Skeletal muscle satellite cell (primary cell): ENCODE data around the gene KLHDC10.
"Not testable (repeated sequence)": the region's sequence is repeated elsewhere in the genome, so short reads cannot be mapped to it uniquely, and the experiment has no call there.

Experiments used
- H3K27me3 ChIP-seq: 2 replicates; pipeline ENCODE4 v1.7.0; 2013; ENCODE audit warnings: low read length; ENCODE audit not compliant: control insufficient read depth, insufficient read depth
- H3K36me3 ChIP-seq: 2 replicates; pipeline ENCODE4 v1.7.0; 2013; ENCODE audit warnings: mild to moderate bottlenecking, control low read depth, low read length; ENCODE audit not compliant: insufficient read depth
- H3K4me1 ChIP-seq: 2 replicates; pipeline ENCODE4 v1.7.0; 2013; ENCODE audit warnings: low read length; ENCODE audit not compliant: control insufficient read depth, insufficient read depth
- H3K4me2 ChIP-seq: 2 replicates; pipeline ENCODE4 v1.7.0; 2013; ENCODE audit warnings: mild to moderate bottlenecking, low read length
- H3K4me3 ChIP-seq: 2 replicates; pipeline ENCODE4 v1.7.0; 2013; ENCODE audit warnings: low read length
- H3K9ac ChIP-seq: 2 replicates; pipeline ENCODE4 v1.7.0; 2013; ENCODE audit warnings: mild to moderate bottlenecking, low read depth, low read length, moderate library complexity
- H3K9me3 ChIP-seq: replicated peaks from 2 replicates; pipeline ENCODE4 v1.7.0; 2013; ENCODE audit warnings: mild to moderate bottlenecking, control low read depth, low read length

KLHDC10 gene

DNA sequence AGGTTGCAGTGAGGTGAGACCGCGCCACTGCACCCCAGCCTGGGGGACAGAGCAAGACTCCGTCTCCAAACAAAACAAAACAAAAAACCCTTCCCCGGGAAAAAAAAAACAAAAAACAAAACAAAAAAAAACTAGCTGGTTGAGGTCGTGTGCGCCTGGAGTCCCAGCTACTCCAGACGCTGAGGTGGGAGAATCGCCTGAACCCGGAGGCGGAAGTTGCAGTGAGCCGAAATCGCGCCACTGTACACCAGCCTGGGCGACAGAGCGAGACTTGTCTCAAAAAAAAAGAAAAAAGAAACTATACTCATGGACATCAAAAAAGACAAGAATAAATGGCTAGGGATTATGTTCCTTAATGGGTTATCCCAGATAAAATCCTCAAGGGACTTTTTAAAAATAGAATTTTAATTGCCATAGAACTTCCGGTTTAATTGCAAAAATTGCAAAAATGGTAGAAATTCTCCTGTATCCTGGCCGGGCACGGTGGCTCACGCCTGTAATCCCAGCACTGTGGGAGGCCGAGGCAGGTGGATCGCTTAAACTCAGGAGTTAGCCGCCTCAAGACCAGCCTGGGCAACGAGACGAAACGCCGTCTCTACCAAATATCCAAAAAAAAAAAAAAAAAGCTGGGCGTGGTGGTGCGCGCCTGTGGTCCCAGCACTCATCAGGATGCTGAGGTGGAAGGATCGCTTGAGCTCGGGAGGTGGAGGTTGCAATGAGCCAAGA is 37.8 kb downstream of the KLHDC10 start:
- H3K9ac ChIP-seq: no peak overlapping the region
- H3K4me1 ChIP-seq: no peaks in the 10 kb centered on the region
- H3K4me3 ChIP-seq: no peak overlapping the region
- H3K4me2 ChIP-seq: no peak overlapping the region
- H3K27me3 ChIP-seq: no peaks in the 10 kb centered on the region
- H3K9me3 ChIP-seq: no peaks in the 10 kb centered on the region
- H3K36me3 ChIP-seq: no peaks in the 10 kb centered on the region

DNA sequence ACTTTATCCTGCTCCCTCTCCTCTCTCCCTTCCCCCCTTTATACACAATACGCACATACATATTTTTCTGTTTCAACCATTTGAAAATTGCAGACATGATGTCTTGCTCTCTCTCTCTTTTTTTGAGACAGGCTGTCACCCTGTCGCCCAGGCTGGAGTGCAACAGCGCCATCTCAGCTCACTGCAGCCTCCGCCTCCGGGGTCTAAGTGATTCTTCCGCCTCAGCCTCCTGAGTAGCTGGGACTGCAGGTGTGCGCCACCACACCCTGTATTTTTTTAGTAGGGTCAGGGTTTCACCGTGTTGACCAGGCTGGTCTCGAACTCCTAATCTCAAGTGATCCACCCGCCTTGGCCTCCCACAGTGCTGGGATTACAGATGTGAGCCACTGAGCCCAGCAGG is 38.5 kb downstream of the KLHDC10 start:
- Histone ChIP-seq H3K27me3 (no peaks in the 10 kb centered on the region), H3K9ac (no peak overlapping the region), H3K36me3 (no peaks in the 10 kb centered on the region), H3K4me2 (no peak overlapping the region), H3K4me3 (no peak overlapping the region), H3K9me3 (no peaks in the 10 kb centered on the region), H3K4me1 (no peaks in the 10 kb centered on the region)

DNA sequence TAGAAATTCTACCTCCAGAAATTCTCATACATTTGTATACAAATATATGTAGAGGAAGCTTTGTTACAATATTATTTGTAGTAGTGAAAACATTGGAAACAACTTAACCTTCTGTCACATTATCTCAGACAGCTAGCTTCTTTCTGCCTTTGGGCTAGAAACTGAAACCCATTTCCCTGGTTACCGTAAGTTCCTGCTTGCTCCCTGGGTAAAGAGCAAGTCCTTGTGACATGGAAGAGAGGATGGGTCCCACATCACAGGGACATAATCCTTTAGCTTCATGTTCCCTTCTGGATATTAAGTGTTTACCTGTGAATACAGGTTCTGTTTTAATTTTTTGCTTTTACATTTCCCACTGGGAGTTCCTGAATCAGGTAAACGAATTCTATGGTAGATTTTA is 41.8 kb downstream of the KLHDC10 start:
- no peak overlapping the region for H3K4me3 ChIP-seq
- no peaks in the 10 kb centered on the region for H3K9me3 ChIP-seq
- H3K4me1 ChIP-seq: no peaks in the 10 kb centered on the region
- H3K4me2 ChIP-seq: no peak overlapping the region
- no peak overlapping the region for H3K9ac ChIP-seq
- no peaks in the 10 kb centered on the region for H3K27me3 ChIP-seq
- H3K36me3 ChIP-seq: no peaks in the 10 kb centered on the region

DNA sequence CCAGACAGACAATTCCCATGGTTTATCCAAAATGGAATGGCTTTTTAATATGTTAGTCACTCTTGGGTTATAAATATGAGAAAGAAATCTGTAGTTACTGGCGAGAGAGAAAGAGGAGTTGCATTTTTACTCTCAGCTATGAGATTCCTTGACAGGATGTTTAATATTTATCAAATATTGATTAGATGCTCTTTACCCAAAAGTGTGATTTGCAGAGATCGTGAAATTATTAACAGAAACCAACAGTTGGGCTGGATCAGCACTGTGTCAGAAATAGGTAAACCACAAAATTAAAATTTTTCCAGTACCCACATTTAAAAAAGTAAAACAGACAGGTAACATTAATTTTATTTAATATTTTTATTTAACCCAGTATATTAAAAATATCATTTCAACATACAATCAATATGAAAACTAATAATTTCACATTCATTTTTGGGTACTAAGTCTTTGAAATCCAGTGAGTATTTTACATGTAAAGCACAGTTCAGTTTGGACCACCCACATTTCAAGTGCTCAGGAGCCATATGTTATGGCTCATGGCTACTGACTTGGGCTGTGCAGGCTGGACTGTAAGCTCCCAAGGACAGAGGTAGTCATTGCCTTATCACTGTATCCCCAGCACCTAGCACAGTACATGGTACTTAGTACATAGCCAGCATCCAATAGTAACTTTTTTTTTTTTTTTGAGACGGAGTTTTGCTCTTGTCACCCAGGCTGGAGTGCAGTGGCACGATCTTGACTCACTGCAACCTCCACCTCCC is 42.5 kb downstream of the KLHDC10 start:
- H3K4me3 ChIP-seq: no peak overlapping the region
- H3K36me3 ChIP-seq: no peaks in the 10 kb centered on the region
- H3K27me3 ChIP-seq: no peaks in the 10 kb centered on the region
- no peaks in the 10 kb centered on the region for H3K4me1 ChIP-seq
- no peak overlapping the region for H3K9ac ChIP-seq
- H3K4me2 ChIP-seq: no peak overlapping the region
- H3K9me3 ChIP-seq: no peaks in the 10 kb centered on the region

DNA sequence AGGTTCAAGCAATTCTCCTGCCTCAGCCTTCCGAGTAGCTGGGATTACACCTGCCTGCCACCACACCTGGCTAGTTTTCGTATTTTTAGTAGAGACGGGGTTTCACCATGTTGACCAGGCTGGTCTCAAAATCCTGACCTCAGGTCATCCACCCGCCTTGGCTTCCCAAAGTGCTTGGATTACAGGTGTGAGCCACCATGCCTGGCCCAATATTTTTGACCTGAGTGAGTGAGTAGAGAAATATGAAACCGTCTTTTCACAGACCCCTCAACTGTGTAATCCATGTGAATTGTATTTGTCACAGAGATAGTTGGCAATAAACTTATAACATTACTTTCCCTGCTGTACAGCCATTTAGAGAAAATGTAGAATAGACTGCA is 43.1 kb downstream of the KLHDC10 start:
- H3K27me3 ChIP-seq, H3K4me1 ChIP-seq: not testable (repeated sequence)

DNA sequence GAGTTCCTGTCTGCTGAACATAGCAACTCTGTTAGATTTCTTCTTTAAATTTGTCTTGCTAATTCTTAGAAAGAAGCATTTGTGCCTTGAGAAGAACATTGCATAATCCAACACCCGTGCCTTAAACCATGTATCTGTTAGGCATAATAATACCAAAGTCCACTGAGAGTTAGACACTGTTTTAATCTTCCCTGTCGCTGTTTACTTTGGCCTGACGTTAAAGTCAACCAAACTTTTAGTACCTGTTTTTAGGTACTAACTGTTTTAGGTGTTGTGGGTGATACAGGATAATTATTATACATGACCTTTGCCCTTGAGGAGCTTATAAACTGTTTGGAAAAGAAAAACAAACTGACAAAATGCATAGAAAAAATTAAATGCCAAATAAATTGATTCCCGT is 43.6 kb downstream of the KLHDC10 start:
- Histone ChIP-seq H3K27me3 (no peaks in the 10 kb centered on the region), H3K36me3 (no peaks in the 10 kb centered on the region), H3K4me2 (no peak overlapping the region), H3K4me1 (no peaks in the 10 kb centered on the region), H3K9ac (no peak overlapping the region), H3K4me3 (no peak overlapping the region), H3K9me3 (no peaks in the 10 kb centered on the region)

More for the DNA sequence above, 43.1 kb downstream of the KLHDC10 start:
- not testable (repeated sequence) for H3K36me3 ChIP-seq, H3K4me2 ChIP-seq, H3K4me3 ChIP-seq, H3K9ac ChIP-seq, H3K9me3 ChIP-seq

DNA sequence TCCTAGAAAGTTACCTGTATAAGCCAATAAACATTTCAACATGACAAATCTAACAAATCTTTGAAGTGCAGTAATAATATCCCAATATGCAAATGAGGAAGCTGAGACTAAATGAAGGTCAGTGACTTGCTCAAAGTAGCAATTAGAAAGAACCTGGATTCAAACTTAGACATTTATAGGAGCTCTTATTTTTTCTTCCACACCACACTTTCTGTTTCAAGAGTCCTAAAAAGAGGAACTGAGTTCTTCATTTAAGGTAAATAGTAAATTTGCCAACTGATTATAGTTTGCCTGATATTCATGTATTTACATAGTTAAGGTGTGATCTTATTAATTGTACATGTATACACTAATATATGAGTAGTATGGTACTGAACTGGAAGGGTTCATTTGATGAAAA is 44.0 kb downstream of the KLHDC10 start:
- no peak overlapping the region for H3K4me2 ChIP-seq
- H3K4me1 ChIP-seq: no peaks in the 10 kb centered on the region
- no peaks in the 10 kb centered on the region for H3K27me3 ChIP-seq
- H3K9ac ChIP-seq: no peak overlapping the region
- no peaks in the 10 kb centered on the region for H3K36me3 ChIP-seq
- no peak overlapping the region for H3K4me3 ChIP-seq
- no peaks in the 10 kb centered on the region for H3K9me3 ChIP-seq

DNA sequence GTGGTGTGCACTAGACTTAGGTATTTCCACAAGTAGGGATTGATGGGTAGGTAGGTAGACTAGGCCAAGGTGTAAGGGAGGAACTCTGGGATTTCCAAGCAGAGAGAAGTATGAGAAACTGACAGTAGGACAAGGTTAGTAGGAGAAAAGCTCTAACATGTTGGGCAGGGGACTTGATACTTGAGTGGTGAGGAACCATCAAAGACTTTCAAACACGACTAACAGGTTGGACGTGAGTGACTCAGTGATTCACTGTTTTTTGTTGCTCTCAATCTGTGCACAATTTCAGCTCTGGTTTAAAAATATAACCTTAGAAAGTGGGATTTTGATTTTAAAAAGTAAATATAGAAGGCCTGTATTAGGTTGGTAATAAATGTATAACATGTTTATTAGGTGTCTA is 44.4 kb downstream of the KLHDC10 start:
- H3K27me3 ChIP-seq: no peaks in the 10 kb centered on the region
- no peak overlapping the region for H3K4me3 ChIP-seq
- no peak overlapping the region for H3K4me2 ChIP-seq
- H3K9ac ChIP-seq: no peak overlapping the region
- H3K36me3 ChIP-seq: no peaks in the 10 kb centered on the region
- H3K4me1 ChIP-seq: no peaks in the 10 kb centered on the region
- no peaks in the 10 kb centered on the region for H3K9me3 ChIP-seq

DNA sequence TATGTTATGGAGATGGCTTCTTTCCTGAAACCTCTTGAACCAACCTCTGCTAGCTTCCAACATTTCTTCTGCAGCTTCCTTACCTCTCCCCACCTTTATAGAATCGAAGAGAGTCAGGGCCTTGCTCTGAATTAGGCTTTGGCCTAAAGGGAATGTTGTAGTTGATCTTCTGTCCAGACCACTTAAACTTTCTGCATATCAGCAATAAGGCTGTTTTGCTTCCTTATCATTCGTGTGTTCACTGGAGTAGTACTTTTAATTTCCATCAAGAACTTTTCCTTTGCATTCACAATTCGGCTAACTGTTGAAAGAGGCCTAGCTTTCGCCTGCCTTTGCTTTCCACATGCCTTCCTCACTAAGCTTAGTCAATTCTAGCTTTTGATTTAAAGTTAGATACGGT is 48.0 kb downstream of the KLHDC10 start:
- Histone ChIP-seq H3K36me3 (peaks cover 21% of the 10 kb centered on the region), H3K9ac (no peak overlapping the region), H3K27me3 (no peaks in the 10 kb centered on the region), H3K4me3 (no peak overlapping the region), H3K4me1 (no peaks in the 10 kb centered on the region), H3K9me3 (no peaks in the 10 kb centered on the region), H3K4me2 (no peak overlapping the region)

DNA sequence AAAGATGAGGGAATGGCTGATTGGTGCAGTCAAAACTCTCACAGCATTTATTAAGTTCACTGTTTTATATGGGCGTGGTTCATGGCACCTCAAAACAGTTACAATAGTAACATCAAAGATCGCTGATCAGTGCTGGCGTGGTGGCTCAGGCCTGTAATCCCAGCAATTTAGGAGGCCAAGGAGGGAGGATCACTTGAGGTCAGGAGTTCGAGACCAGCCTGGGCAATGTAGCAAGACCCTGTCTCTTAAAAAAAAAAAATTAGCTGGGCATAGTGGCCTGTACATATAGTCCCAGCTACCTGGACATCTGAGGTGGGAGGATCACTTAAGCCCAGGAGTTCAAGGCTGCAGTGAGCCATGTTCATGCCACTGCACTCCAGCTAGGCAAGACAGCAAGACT is 48.5 kb downstream of the KLHDC10 start:
- Histone ChIP-seq H3K36me3 (peaks cover 25% of the 10 kb centered on the region), H3K4me1 (no peaks in the 10 kb centered on the region), H3K4me3 (no peak overlapping the region), H3K9ac (no peak overlapping the region), H3K27me3 (no peaks in the 10 kb centered on the region), H3K4me2 (no peak overlapping the region), H3K9me3 (no peaks in the 10 kb centered on the region)

DNA sequence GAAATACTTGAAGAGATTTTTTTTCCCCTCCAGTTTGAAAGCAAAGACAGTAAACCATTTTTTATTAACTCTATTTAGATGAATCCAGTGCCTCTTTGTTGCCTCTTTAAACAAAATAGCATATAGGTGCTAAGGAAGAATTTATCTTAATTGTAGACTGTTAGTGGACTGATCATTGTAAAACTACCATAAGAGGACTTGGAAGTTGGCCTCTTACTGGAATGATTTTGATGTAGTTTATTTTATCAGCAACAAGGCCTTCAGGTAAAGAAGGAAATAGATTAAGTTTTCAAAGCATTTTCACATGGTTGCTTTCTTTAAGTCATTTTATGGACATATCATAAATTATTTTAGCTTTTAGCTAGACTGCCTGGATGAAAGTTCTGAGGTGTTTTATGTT is 53.2 kb downstream of the KLHDC10 start:
- Histone ChIP-seq H3K27me3 (no peaks in the 10 kb centered on the region), H3K4me1 (peaks cover 10% of the 10 kb centered on the region), H3K4me2 (no peak overlapping the region), H3K36me3 (peaks cover 43% of the 10 kb centered on the region), H3K9me3 (no peaks in the 10 kb centered on the region), H3K4me3 (no peak overlapping the region), H3K9ac (no peak overlapping the region)

DNA sequence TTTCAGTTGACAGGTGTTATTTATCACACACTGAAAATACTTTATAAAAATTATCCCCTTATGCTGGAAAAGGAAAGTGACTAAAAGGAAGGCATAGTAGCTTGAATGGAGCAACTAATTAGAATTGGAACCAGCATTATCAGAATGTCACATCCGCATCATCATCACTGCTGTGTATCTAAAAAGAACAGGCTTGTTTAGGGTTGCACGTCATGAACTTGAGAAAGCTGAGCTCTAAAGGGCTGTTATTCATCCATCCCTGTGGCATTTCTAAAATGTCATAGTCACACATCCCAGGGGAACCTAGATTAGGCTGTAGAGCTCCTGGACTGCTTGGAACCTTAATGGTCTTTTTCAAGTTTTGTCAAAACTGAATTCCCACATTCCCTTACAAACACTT is 54.4 kb downstream of the KLHDC10 start:
- Histone ChIP-seq H3K9ac (no peak overlapping the region), H3K9me3 (no peaks in the 10 kb centered on the region), H3K4me1 (peaks cover 10% of the 10 kb centered on the region), H3K4me2 (no peak overlapping the region), H3K4me3 (no peak overlapping the region), H3K36me3 (peaks cover 52% of the 10 kb centered on the region), H3K27me3 (no peaks in the 10 kb centered on the region)
